ENCODE results near the gene RNF135. TPM values are rescaled to one million over a fixed set of nuclear protein-coding genes. Genes with fewer than 3 reads are reported as not detected.
"Not testable (repeated sequence)": the region's sequence is repeated elsewhere in the genome, so short reads cannot be mapped to it uniquely, and the experiment has no call there.

RNF135 gene
- total RNA-seq, 1 experiment from 2014 or later, result 23.4 TPM

DNA sequence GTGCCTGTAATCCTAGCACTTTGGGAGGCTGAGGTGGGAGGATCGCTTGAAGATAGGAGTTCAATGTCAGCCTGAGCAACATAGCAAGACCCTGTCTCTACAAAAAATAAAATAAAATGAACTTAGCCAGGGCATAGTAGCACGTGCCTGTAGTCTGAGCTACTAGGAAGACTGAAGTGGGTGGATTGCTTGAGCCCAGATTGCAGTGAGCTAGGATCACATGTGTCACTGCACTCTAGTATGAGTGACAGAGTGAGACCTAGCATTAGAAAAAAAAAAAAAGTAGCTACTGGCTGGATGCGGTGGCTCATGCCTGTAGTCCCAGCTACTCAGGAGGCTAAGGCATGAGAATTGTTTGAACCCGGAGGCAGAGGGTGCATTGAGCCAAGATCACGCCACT is 43.1 kb upstream of the RNF135 start:
- intact Hi-C loops (cut with micrococcal nuclease; ENCODE audit: unreplicated experiment), result no loop called here
- Histone ChIP-seq H3K9me3 (ENCODE audit: insufficient read depth, low read depth) (no peaks in the 10 kb centered on the region), H3K36me3 (ENCODE audit: low read depth) (no peaks in the 10 kb centered on the region), H3F3A (ENCODE audit: insufficient read depth, low read depth) (no peaks in the 10 kb centered on the region), H3K4me3 (no peak overlapping the region), H3K79me2 (ENCODE audit: low read depth) (no peaks in the 10 kb centered on the region), H4K20me1 (ENCODE audit: insufficient read depth) (no peaks in the 10 kb centered on the region), H3K27ac (no peak overlapping the region), H3K4me2 (no peak overlapping the region), H3K27me3 (ENCODE audit: insufficient read depth, low read depth) (peaks cover 20% of the 10 kb centered on the region; the same call in 1 of the 2 replicates), H3K9me2 (ENCODE audit: insufficient read depth) (no peaks in the 10 kb centered on the region), H2AFZ (no peak overlapping the region), H3K4me1 (replicated peaks; ENCODE audit: insufficient read depth) (no peaks in the 10 kb centered on the region)
- TF ChIP-seq CTCF (conservative IDR thresholded peaks at IDR 0.05) (no peak), EZH2 (IDR thresholded peaks at IDR 0.05; ENCODE audit: low read depth) (no peak)
- ChIA-PET CTCF (no interaction called here), POLR2A (ENCODE audit: unreplicated experiment) (interaction anchor here (0.6 kb wide), 1 partner anchor 21 kb away, joined by 3 read pairs; no protein-coding TSS in a partner anchor)
- BruUV-seq (replicated peaks), result no TSS peak
- DNase-seq, result no peak

- intact Hi-C loops (cut with micrococcal nuclease; ENCODE audit: unreplicated experiment), result no loop called here
- H3K36me3 ChIP-seq (ENCODE audit: low read depth), result no peaks in the 10 kb centered on the region
- no peak overlapping the region for H3K4me2 ChIP-seq
- no peaks in the 10 kb centered on the region for H4K20me1 ChIP-seq (ENCODE audit: insufficient read depth)
- no peaks in the 10 kb centered on the region for H3K4me1 ChIP-seq (replicated peaks; ENCODE audit: insufficient read depth)
- no peak for DNase-seq
- no peaks in the 10 kb centered on the region for H3F3A ChIP-seq (ENCODE audit: insufficient read depth, low read depth)
- BruUV-seq (replicated peaks), result no TSS peak
- no peak overlapping the region for H2AFZ ChIP-seq
- TF ChIP-seq CTCF (conservative IDR thresholded peaks at IDR 0.05) (no peak), EZH2 (IDR thresholded peaks at IDR 0.05; ENCODE audit: low read depth) (no peak)
- no peaks in the 10 kb centered on the region for H3K79me2 ChIP-seq (ENCODE audit: low read depth)
- no peaks in the 10 kb centered on the region for H3K9me2 ChIP-seq (ENCODE audit: insufficient read depth)
- ChIA-PET POLR2A (ENCODE audit: unreplicated experiment) (no interaction called here), CTCF (no interaction called here)
- H3K27me3 ChIP-seq (ENCODE audit: insufficient read depth, low read depth), result 0 out of 2 replicates have a peak, but pooled peaks cover 14% of the 10 kb centered on the region
- H3K27ac ChIP-seq, result no peak overlapping the region
- no peaks in the 10 kb centered on the region for H3K9me3 ChIP-seq (ENCODE audit: insufficient read depth, low read depth)
- H3K4me3 ChIP-seq, result no peak overlapping the region
These were observed 42.3 kb upstream of the RNF135 start for GRCh38 chr17:30928584-30928983.

DNA sequence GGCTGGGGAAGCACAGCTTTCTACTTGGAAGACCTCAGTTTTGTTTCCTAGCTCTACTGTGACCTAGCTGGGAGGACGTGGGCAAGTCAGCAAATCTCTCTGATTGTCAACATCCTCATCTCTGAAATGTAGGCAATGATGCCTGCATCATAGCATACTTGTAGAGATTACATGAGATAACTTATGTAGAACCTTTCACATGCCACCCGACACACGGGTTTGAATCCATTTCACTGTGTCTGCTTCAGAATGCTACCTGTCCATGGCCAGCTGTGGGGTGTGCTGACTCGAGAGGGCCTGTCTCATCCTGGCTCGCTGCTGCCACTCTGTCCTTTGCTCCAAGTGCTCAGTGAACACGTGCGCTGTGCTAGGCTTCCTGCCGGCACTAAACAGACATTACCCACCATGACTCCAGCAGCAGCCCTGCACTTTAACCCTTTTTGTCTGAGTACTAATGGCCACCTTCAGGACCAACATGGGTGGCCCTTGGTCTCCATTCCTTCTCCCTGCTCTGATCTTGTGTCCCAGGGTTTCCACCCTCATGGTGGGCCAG is 41.7 kb upstream of the RNF135 start:
- Histone ChIP-seq H3K4me2 (no peak overlapping the region), H3K36me3 (ENCODE audit: low read depth) (no peaks in the 10 kb centered on the region), H3K27ac (no peak overlapping the region), H3K9me3 (ENCODE audit: insufficient read depth, low read depth) (no peaks in the 10 kb centered on the region), H3K79me2 (ENCODE audit: low read depth) (no peaks in the 10 kb centered on the region), H2AFZ (no peak overlapping the region), H3K27me3 (ENCODE audit: insufficient read depth, low read depth) (0 out of 2 replicates have a peak, but pooled peaks cover 11% of the 10 kb centered on the region), H3F3A (ENCODE audit: insufficient read depth, low read depth) (no peaks in the 10 kb centered on the region), H3K9me2 (ENCODE audit: insufficient read depth) (no peaks in the 10 kb centered on the region), H4K20me1 (ENCODE audit: insufficient read depth) (no peaks in the 10 kb centered on the region), H3K4me3 (no peak overlapping the region), H3K4me1 (replicated peaks; ENCODE audit: insufficient read depth) (no peaks in the 10 kb centered on the region)
- ChIA-PET POLR2A (ENCODE audit: unreplicated experiment) (no interaction called here), CTCF (no interaction called here)
- intact Hi-C loops (cut with micrococcal nuclease; ENCODE audit: unreplicated experiment), result no loop called here
- BruUV-seq (replicated peaks), result no TSS peak
- TF ChIP-seq EZH2 (IDR thresholded peaks at IDR 0.05; ENCODE audit: low read depth) (no peak), CTCF (conservative IDR thresholded peaks at IDR 0.05) (no peak)
- no peak for DNase-seq

DNA sequence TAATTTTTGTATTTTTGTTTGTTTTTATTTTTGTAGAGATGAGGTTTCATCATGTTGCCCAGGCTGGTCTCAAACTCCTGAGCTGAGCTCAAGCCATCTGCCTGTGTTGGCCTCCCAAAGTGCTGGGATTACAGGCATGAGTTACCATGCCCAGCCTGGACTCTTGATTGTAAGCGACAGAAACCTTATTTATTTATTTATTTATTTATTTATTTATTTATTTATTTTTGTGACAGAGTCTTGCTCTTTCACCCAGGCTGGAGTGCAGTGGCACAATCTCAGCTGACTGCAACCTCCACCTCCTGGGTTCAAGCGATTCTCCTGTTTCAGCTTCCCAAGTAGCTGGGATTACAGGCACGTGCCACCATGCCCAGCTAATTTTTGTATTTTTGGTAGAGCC is 41.0 kb upstream of the RNF135 start:
- POLR2A ChIA-PET (ENCODE audit: unreplicated experiment); H3K27me3 ChIP-seq (ENCODE audit: insufficient read depth, low read depth); H3K4me2 ChIP-seq; DNase-seq; H3K27ac ChIP-seq; H3K36me3 ChIP-seq (ENCODE audit: low read depth); H3K9me2 ChIP-seq (ENCODE audit: insufficient read depth); H3F3A ChIP-seq (ENCODE audit: insufficient read depth, low read depth); H3K79me2 ChIP-seq (ENCODE audit: low read depth); H3K9me3 ChIP-seq (ENCODE audit: insufficient read depth, low read depth); intact Hi-C loops (cut with micrococcal nuclease; ENCODE audit: unreplicated experiment); CTCF ChIA-PET; BruUV-seq (replicated peaks); H2AFZ ChIP-seq; H4K20me1 ChIP-seq (ENCODE audit: insufficient read depth); H3K4me1 ChIP-seq (replicated peaks; ENCODE audit: insufficient read depth); H3K4me3 ChIP-seq: not testable (repeated sequence)
